Smooth muscle cell (in vitro differentiated cells): ENCODE data around the gene MED15. TPM values are rescaled to one million over a fixed set of nuclear protein-coding genes. Genes with fewer than 3 reads are reported as not detected.
A peak's percentile ranks its signal among the peaks of the same experiment; 100 is the strongest.

Source experiments
- DNase-seq: peaks from one replicate; lab custom pipeline; 2025; ENCODE audit not compliant: unreplicated experiment; lab: John Stamatoyannopoulos, UW
- H2AFZ ChIP-seq: fragments of 200-600 bp; sonication (generic); 2 replicates; pipeline ENCODE4 v1.6.0; 2016; ENCODE audit warnings: antibody characterized with exemption, low read depth, mild to moderate bottlenecking
- H3F3A ChIP-seq: fragments of 200-600 bp; sonication (generic); 2 replicates; pipeline ENCODE4 v1.6.0; 2017; ENCODE audit warnings: antibody characterized with exemption, low read depth
- H3K27ac ChIP-seq: fragments of 200-600 bp; sonication (generic); 2 replicates; pipeline ENCODE4 v1.5.1; 2016; ENCODE audit warnings: low read depth, mild to moderate bottlenecking
- H3K27me3 ChIP-seq: fragments of 200-600 bp; sonication (generic); 2 replicates; pipeline ENCODE4 v1.6.1; 2016; ENCODE audit warnings: low read depth, mild to moderate bottlenecking
- H3K36me3 ChIP-seq: fragments of 200-600 bp; sonication (generic); 2 replicates; pipeline ENCODE4 v1.5.1; 2016; ENCODE audit warnings: low read depth
- H3K4me1 ChIP-seq: fragments of 200-600 bp; sonication (generic); 2 replicates; pipeline ENCODE4 v1.5.1; 2016; ENCODE audit warnings: low read depth
- H3K4me2 ChIP-seq: fragments of 200-600 bp; sonication (generic); 2 replicates; pipeline ENCODE4 v1.6.0; 2016; ENCODE audit warnings: mild to moderate bottlenecking
- H3K4me3 ChIP-seq: fragments of 200-600 bp; sonication (generic); 2 replicates; pipeline ENCODE4 v1.5.1; 2016; ENCODE audit warnings: mild to moderate bottlenecking
- H3K79me2 ChIP-seq: fragments of 200-600 bp; sonication (generic); 2 replicates; pipeline ENCODE4 v1.6.0; 2016; ENCODE audit warnings: low read depth, mild to moderate bottlenecking
- H3K9ac ChIP-seq: fragments of 200-600 bp; sonication (generic); 2 replicates; pipeline ENCODE4 v1.6.0; 2016; ENCODE audit warnings: low read depth
- H3K9me3 ChIP-seq: fragments of 200-600 bp; sonication (generic); replicated peaks from 2 replicates; pipeline ENCODE4 v1.5.1; 2016; ENCODE audit warnings: low read depth
- H4K20me1 ChIP-seq: fragments of 200-600 bp; sonication (generic); 2 replicates; pipeline ENCODE4 v1.6.0; 2016; ENCODE audit warnings: low read depth
- CTCF ChIP-seq: fragments of 200-600 bp; sonication (generic); IDR thresholded peaks from 2 replicates; pipeline ENCODE4 v1.5.1; 2017; ENCODE audit warnings: borderline replicate concordance, mild to moderate bottlenecking, antibody characterized with exemption; ENCODE audit not compliant: insufficient read depth, poor library complexity, severe bottlenecking
- WGBS: methylation state at CpG from one replicate; pipeline ENCODE4 v1.1.7; 2016; ENCODE audit warnings: low lambda C conversion rate; 5-methylcytosine and 5-hydroxymethylcytosine counted together
- polyA plus RNA-seq: library from polyadenylated mRNA; unstranded; fragments of >200 nt; fragmentation: Nextera tagmentation; extraction: Ambion mirVana; gene quantifications from 2 replicates; pipeline ENCODE4 v1.2.1, GENCODE V29; 2016
- total RNA-seq: library from RNA; depleted of rRNA; stranded (reverse); fragments of >200 nt; gene quantifications from 2 replicates; pipeline ENCODE4 v1.2.3, GENCODE V29; 2014

MED15 gene
- total and polyA plus RNA-seq, 2 experiments from 2014 or later: 25.3 to 70.5 TPM

- no peak overlapping the region for H3K4me3 ChIP-seq
- no peaks in the 10 kb centered on the region for H3K36me3 ChIP-seq
- peaks cover 26% of the 10 kb centered on the region for H4K20me1 ChIP-seq
- no peaks in the 10 kb centered on the region for H3F3A ChIP-seq
- no peaks in the 10 kb centered on the region for H3K79me2 ChIP-seq
- no peak overlapping the region for H3K9ac ChIP-seq
- no peaks in the 10 kb centered on the region for H3K4me1 ChIP-seq
- no peak for TF ChIP-seq CTCF
- peak overlapping the region; percentile 12 for H3K27ac ChIP-seq
- no peaks in the 10 kb centered on the region for H3K9me3 ChIP-seq
- H3K4me2 ChIP-seq: no peak overlapping the region
- no peak overlapping the region for H2AFZ ChIP-seq
- no peak for DNase-seq
- WGBS: 88% methylated on average over 7 of the region's 7 CpGs
- no peaks in the 10 kb centered on the region for H3K27me3 ChIP-seq
These were observed 80.9 kb downstream of the MED15 start for GRCh38 chr22:20588092-20588842.

GRCh38 chr22:20588843-20589581, 81.6 kb downstream of the MED15 start:
- Histone ChIP-seq H3K9ac (no peak overlapping the region), H3F3A (no peaks in the 10 kb centered on the region), H3K27me3 (no peaks in the 10 kb centered on the region), H3K4me1 (no peaks in the 10 kb centered on the region), H3K9me3 (no peaks in the 10 kb centered on the region), H2AFZ (no peak overlapping the region), H3K79me2 (no peaks in the 10 kb centered on the region), H3K4me3 (no peak overlapping the region), H3K4me2 (no peak overlapping the region), H3K36me3 (no peaks in the 10 kb centered on the region), H3K27ac (peak overlapping the region; percentile 12), H4K20me1 (peaks cover 18% of the 10 kb centered on the region)
- 91% methylated on average over 13 of the region's 13 CpGs for WGBS
- no peak for TF ChIP-seq CTCF
- DNase-seq: no peak

- Histone ChIP-seq H3K36me3 (no peaks in the 10 kb centered on the region), H3K27ac (no peak overlapping the region), H3K27me3 (no peaks in the 10 kb centered on the region), H3K9me3 (no peaks in the 10 kb centered on the region), H3K4me3 (no peak overlapping the region), H2AFZ (no peak overlapping the region), H3K4me1 (no peaks in the 10 kb centered on the region), H3K4me2 (no peak overlapping the region), H4K20me1 (peaks cover 12% of the 10 kb centered on the region), H3K9ac (no peak overlapping the region), H3K79me2 (no peaks in the 10 kb centered on the region), H3F3A (no peaks in the 10 kb centered on the region)
- 91% methylated on average over 14 of the region's 15 CpGs for WGBS
- no peak for TF ChIP-seq CTCF
- DNase-seq: no peak
These were observed 82.4 kb downstream of the MED15 start for GRCh38 chr22:20589614-20590476.
